DMS153 (cell line): ENCODE results near the gene MVD.

Experiments used
- DNase-seq: peaks from one replicate; lab custom pipeline; 2025; lab: John Stamatoyannopoulos, UW

MVD gene

GRCh38 chr16:88697116-88697830 is 34.4 kb upstream of the MVD start:
- DNase-seq = no peak

- DNase-seq = no peak
Observed at GRCh38 chr16:88696441-88696840, 33.5 kb upstream of the MVD start.

- no peak for DNase-seq
Observed at GRCh38 chr16:88695753-88696152, 32.9 kb upstream of the MVD start.

- DNase-seq = no peak
Observed at GRCh38 chr16:88695218-88695617, 32.3 kb upstream of the MVD start.

GRCh38 chr16:88694221-88695087 is 31.6 kb upstream of the MVD start:
- DNase-seq = no peak

GRCh38 chr16:88693420-88694177 is 30.7 kb upstream of the MVD start:
- DNase-seq = no peak

- DNase-seq = no peak
Observed at GRCh38 chr16:88692861-88693260, 30.0 kb upstream of the MVD start.

GRCh38 chr16:88691924-88692560 is 29.2 kb upstream of the MVD start:
- no peak for DNase-seq

- no peak for DNase-seq
Observed at GRCh38 chr16:88691129-88691813, 28.4 kb upstream of the MVD start.

GRCh38 chr16:88690341-88691128 is 27.6 kb upstream of the MVD start:
- no peak for DNase-seq

GRCh38 chr16:88688013-88688778 is 25.3 kb upstream of the MVD start:
- DNase-seq = peak; percentile 70

GRCh38 chr16:88687676-88688012 is 24.8 kb upstream of the MVD start:
- DNase-seq = no peak

- DNase-seq = no peak
Observed at GRCh38 chr16:88687254-88687576, 24.3 kb upstream of the MVD start.

GRCh38 chr16:88686439-88687253 is 23.8 kb upstream of the MVD start, which contains the start of gene SNAI3:
SNAI3 (minus strand) TSS chr16:88686507; CDS start chr16:88686406, 101 bp downstream.
- peak; percentile 63 for DNase-seq

- peak; percentile 49 for DNase-seq
Observed at GRCh38 chr16:88686062-88686438, 23.2 kb upstream of the MVD start.

- DNase-seq = no peak
Observed at GRCh38 chr16:88685156-88686061, 22.5 kb upstream of the MVD start.

- DNase-seq = no peak
Observed at GRCh38 chr16:88684569-88685155, 21.8 kb upstream of the MVD start.
